Neural progenitor cell (in vitro differentiated cells): Measurements from ENCODE around the gene COLEC12. TPM values are rescaled to one million over a fixed set of nuclear protein-coding genes. Genes with fewer than 3 reads are reported as not detected.

Experiments
- DNase-seq: peaks from one replicate; pipeline ENCODE4 v3.0.0-alpha.2; 2016; ENCODE audit warnings: low spot score
- H2AFZ ChIP-seq: fragments of 200-600 bp; sonication (generic); replicated peaks from 2 replicates; pipeline ENCODE4 v1.6.1; 2016; ENCODE audit warnings: antibody characterized with exemption
- H3F3A ChIP-seq: fragments of 200-600 bp; sonication (generic); 2 replicates; pipeline ENCODE4 v1.6.1; 2016; ENCODE audit warnings: antibody characterized with exemption, low read depth
- H3K27ac ChIP-seq: fragments of 200-600 bp; sonication (generic); 2 replicates; pipeline ENCODE4 v1.5.1; 2016; ENCODE audit warnings: mild to moderate bottlenecking
- H3K27me3 ChIP-seq: fragments of 200-600 bp; sonication (generic); 2 replicates; pipeline ENCODE4 v1.6.1; 2016; ENCODE audit warnings: mild to moderate bottlenecking, moderate library complexity
- H3K36me3 ChIP-seq: fragments of 200-600 bp; sonication (generic); 2 replicates; pipeline ENCODE4 v1.5.1; 2016
- H3K4me1 ChIP-seq: fragments of 200-600 bp; sonication (generic); 2 replicates; pipeline ENCODE4 v1.6.1; 2016; ENCODE audit warnings: mixed run types
- H3K4me2 ChIP-seq: fragments of 200-600 bp; sonication (generic); 2 replicates; pipeline ENCODE4 v1.6.1; 2016
- H3K4me3 ChIP-seq: fragments of 200-600 bp; sonication (generic); 2 replicates; pipeline ENCODE4 v1.5.1; 2016
- H3K79me2 ChIP-seq: fragments of 200-600 bp; sonication (generic); 2 replicates; pipeline ENCODE4 v1.6.1; 2016; ENCODE audit warnings: low read depth
- H3K9ac ChIP-seq: fragments of 200-600 bp; sonication (generic); 2 replicates; pipeline ENCODE4 v1.6.1; 2016
- H3K9me3 ChIP-seq: fragments of 200-600 bp; sonication (generic); 2 replicates; pipeline ENCODE4 v1.5.1; 2016; ENCODE audit warnings: low read depth
- H4K20me1 ChIP-seq: fragments of 200-600 bp; sonication (generic); 2 replicates; pipeline ENCODE4 v1.6.1; 2016; ENCODE audit warnings: low read depth
- H3K27ac Mint-ChIP-seq: 3 replicates; pipeline ENCODE4 v1.8.0; 2021; ENCODE audit warnings: mixed read lengths
- H3K27me3 Mint-ChIP-seq: 2 replicates; pipeline ENCODE4 v1.8.0; 2022; ENCODE audit warnings: low read depth, mild to moderate bottlenecking, inconsistent platforms, moderate library complexity, mixed read lengths; ENCODE audit not compliant: insufficient read depth
- H3K36me3 Mint-ChIP-seq: 3 replicates; pipeline ENCODE4 v1.8.0; 2021; ENCODE audit warnings: mixed read lengths
- H3K4me1 Mint-ChIP-seq: 3 replicates; pipeline ENCODE4 v1.8.0; 2021; ENCODE audit warnings: mixed read lengths
- H3K4me3 Mint-ChIP-seq: 3 replicates; pipeline ENCODE4 v1.8.0; 2021; ENCODE audit warnings: mild to moderate bottlenecking, moderate library complexity, mixed read lengths
- H3K9me3 Mint-ChIP-seq: 3 replicates; pipeline ENCODE4 v1.8.0; 2020; ENCODE audit warnings: mixed read lengths
- CTCF ChIP-seq: fragments of 200-600 bp; sonication (generic); IDR thresholded peaks from 2 replicates; pipeline ENCODE4 v1.5.1; 2017; ENCODE audit warnings: antibody characterized with exemption, mild to moderate bottlenecking
- EZH2 ChIP-seq: fragments of 200-600 bp; sonication (generic); IDR thresholded peaks from 2 replicates; pipeline ENCODE4 v1.6.1; 2017; ENCODE audit warnings: antibody characterized with exemption, mild to moderate bottlenecking, moderate library complexity
- EZH2phosphoT487 ChIP-seq: fragments of 200-600 bp; sonication (generic); IDR thresholded peaks from 2 replicates; pipeline ENCODE4 v1.6.1; 2017; ENCODE audit warnings: antibody characterized with exemption
- total RNA-seq: library from RNA; depleted of rRNA; stranded (reverse); fragments of >200 nt; gene quantifications from 2 replicates; pipeline ENCODE4 v1.2.3, GENCODE V29; 2015; ENCODE audit warnings: low replicate concordance

Gene COLEC12
- total RNA-seq, 1 donor from 2014 or later, result 2.0 TPM

GRCh38 chr18:390741-391478 lies 109.6 kb downstream of the COLEC12 start:
- Histone ChIP-seq H4K20me1 (no peaks in the 10 kb centered on the region), H3K4me1 (no peaks in the 10 kb centered on the region), H3K4me2 (no peak overlapping the region), H3K27ac (no peak overlapping the region), H3K27me3 (no peaks in the 10 kb centered on the region), H3K9ac (no peak overlapping the region), H3K36me3 (no peaks in the 10 kb centered on the region), H3K9me3 (no peaks in the 10 kb centered on the region), H3K79me2 (no peaks in the 10 kb centered on the region), H2AFZ (no peak overlapping the region), H3K4me3 (no peak overlapping the region), H3F3A (no peaks in the 10 kb centered on the region)
- peaks cover 2% of the 10 kb centered on the region for H3K9me3 Mint-ChIP-seq
- no peak for DNase-seq
- H3K4me1 Mint-ChIP-seq, result peaks cover 21% of the 10 kb centered on the region
- peaks cover 2% of the 10 kb centered on the region for H3K27me3 Mint-ChIP-seq
- H3K36me3 Mint-ChIP-seq, result peaks cover 3% of the 10 kb centered on the region
- no peak overlapping the region for H3K27ac Mint-ChIP-seq
- TF ChIP-seq EZH2, result no peak
- TF ChIP-seq EZH2phosphoT487, result no peak
- no peak for TF ChIP-seq CTCF
- H3K4me3 Mint-ChIP-seq, result no peak overlapping the region

- Histone ChIP-seq H3K27ac (no peak overlapping the region), H3K4me3 (no peak overlapping the region), H2AFZ (no peak overlapping the region), H4K20me1 (no peaks in the 10 kb centered on the region), H3K27me3 (no peaks in the 10 kb centered on the region), H3K4me1 (no peaks in the 10 kb centered on the region), H3K9me3 (no peaks in the 10 kb centered on the region), H3F3A (no peaks in the 10 kb centered on the region), H3K79me2 (no peaks in the 10 kb centered on the region), H3K9ac (no peak overlapping the region), H3K4me2 (no peak overlapping the region), H3K36me3 (no peaks in the 10 kb centered on the region)
- H3K36me3 Mint-ChIP-seq, result peaks cover 4% of the 10 kb centered on the region
- peaks cover 2% of the 10 kb centered on the region for H3K9me3 Mint-ChIP-seq
- TF ChIP-seq EZH2phosphoT487 (no peak), EZH2 (no peak), CTCF (no peak)
- no peaks in the 10 kb centered on the region for H3K27me3 Mint-ChIP-seq
- H3K4me1 Mint-ChIP-seq, result peaks cover 10% of the 10 kb centered on the region
- H3K27ac Mint-ChIP-seq, result no peak overlapping the region
- DNase-seq, result no peak
- H3K4me3 Mint-ChIP-seq, result no peak overlapping the region
These were observed 110.7 kb downstream of the COLEC12 start for GRCh38 chr18:389658-390357.

GRCh38 chr18:388200-388599 lies 112.3 kb downstream of the COLEC12 start:
- peaks cover 8% of the 10 kb centered on the region for H3K9me3 Mint-ChIP-seq
- Histone ChIP-seq H3K36me3 (no peaks in the 10 kb centered on the region), H3K27ac (no peak overlapping the region), H3K9ac (no peak overlapping the region), H3K27me3 (no peaks in the 10 kb centered on the region), H2AFZ (no peak overlapping the region), H3K4me2 (no peak overlapping the region), H3K79me2 (no peaks in the 10 kb centered on the region), H3K4me3 (no peak overlapping the region), H3F3A (no peaks in the 10 kb centered on the region), H3K9me3 (no peaks in the 10 kb centered on the region), H3K4me1 (no peaks in the 10 kb centered on the region), H4K20me1 (no peaks in the 10 kb centered on the region)
- H3K27ac Mint-ChIP-seq, result no peak overlapping the region
- no peak for DNase-seq
- H3K4me3 Mint-ChIP-seq, result no peak overlapping the region
- TF ChIP-seq EZH2 (no peak), CTCF (no peak), EZH2phosphoT487 (no peak)
- no peaks in the 10 kb centered on the region for H3K27me3 Mint-ChIP-seq
- peaks cover 10% of the 10 kb centered on the region for H3K36me3 Mint-ChIP-seq
- H3K4me1 Mint-ChIP-seq, result peaks cover 7% of the 10 kb centered on the region
